ENCODE results near the gene CDH13.

GRCh38 chr16:83336603-83337002, 709.8 kb downstream of the CDH13 start:
- TF ChIP-seq CTCF (conservative IDR thresholded peaks at IDR 0.05 in 1 of 2, IDR thresholded peaks at IDR 0.05 in 1 of 2; ENCODE audit: low read depth in 1 of 2, low read length in 2 of 2): no peak
- no peak for TF ChIP-seq EZH2 (IDR thresholded peaks at IDR 0.05; ENCODE audit: low read length, missing control alignments)

All from fibroblast of lung (primary cell).